Astrocyte (in vitro differentiated cells and primary cell): Measurements from ENCODE around the gene PARN.

Experiments
- EZH2 ChIP-seq: IDR thresholded peaks from 2 replicates; pipeline ENCODE4 v1.6.1; 2012; ENCODE audit warnings: mild to moderate bottlenecking, low read length, inconsistent platforms; ENCODE audit not compliant: insufficient read depth
- TF ChIP-seq, protein P1 (sequence below): IDR thresholded peaks from 2 replicates; pipeline ENCODE4 v1.5.1; 2011; ENCODE audit warnings: low read depth, mild to moderate bottlenecking, inconsistent platforms, low read length, moderate library complexity; ENCODE audit not compliant: insufficient read depth

DNA sequence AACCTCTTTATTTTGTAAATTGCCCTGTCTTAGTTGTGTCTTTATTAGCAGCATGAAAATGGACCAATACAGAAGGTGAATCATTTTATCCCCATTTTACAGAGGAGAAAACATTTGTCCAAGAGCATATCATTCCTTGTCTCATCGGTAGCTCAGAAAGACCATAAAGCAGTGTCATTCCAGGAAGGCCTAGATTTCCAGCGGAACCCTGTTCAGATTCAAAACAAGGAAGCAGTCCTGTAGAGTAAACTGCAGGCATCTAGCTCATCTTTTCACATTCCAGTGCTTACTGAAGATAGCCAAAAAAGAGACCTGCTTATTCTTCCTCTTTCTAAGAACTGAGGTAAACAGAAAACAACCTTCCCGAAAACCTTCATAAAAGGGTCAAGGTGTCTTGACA lies 54.0 kb downstream of the PARN start:
- TF ChIP-seq, protein P1, sequence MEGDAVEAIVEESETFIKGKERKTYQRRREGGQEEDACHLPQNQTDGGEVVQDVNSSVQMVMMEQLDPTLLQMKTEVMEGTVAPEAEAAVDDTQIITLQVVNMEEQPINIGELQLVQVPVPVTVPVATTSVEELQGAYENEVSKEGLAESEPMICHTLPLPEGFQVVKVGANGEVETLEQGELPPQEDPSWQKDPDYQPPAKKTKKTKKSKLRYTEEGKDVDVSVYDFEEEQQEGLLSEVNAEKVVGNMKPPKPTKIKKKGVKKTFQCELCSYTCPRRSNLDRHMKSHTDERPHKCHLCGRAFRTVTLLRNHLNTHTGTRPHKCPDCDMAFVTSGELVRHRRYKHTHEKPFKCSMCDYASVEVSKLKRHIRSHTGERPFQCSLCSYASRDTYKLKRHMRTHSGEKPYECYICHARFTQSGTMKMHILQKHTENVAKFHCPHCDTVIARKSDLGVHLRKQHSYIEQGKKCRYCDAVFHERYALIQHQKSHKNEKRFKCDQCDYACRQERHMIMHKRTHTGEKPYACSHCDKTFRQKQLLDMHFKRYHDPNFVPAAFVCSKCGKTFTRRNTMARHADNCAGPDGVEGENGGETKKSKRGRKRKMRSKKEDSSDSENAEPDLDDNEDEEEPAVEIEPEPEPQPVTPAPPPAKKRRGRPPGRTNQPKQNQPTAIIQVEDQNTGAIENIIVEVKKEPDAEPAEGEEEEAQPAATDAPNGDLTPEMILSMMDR: no peak
- TF ChIP-seq EZH2: no peak
